ENCODE data around the gene CD27.
"Not testable (repeated sequence)": the region's sequence is repeated elsewhere in the genome, so short reads cannot be mapped to it uniquely, and the experiment has no call there.

The CD27 gene

DNA sequence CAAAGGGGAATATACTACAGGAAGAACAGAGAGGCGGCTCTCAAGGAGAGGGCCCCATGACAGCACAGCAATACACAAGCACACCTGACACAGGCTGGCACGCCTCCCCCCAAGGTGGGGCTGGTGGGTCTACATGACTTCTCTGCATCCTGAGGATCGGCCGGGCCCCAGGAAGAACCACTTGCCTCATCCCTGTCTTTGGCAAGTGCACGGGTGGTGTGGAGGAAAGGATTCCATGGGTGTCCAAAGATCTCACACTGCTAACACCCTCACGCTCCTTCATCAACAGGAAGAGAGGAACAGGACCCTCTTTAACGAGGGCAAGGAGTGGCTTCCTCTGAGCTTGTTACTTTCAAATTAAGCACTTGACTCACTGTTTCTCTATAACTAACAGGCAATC is 18.5 kb downstream of the CD27 start:
- Mint-ChIP-seq H3K4me1 (ENCODE audit: low read depth) (peaks cover 73% of the 10 kb centered on the region), H3K4me3 (peak overlapping the region; percentile 77), H3K9me3 (no peaks in the 10 kb centered on the region), H3K36me3 (ENCODE audit: low read depth) (peaks cover 86% of the 10 kb centered on the region), H3K27me3 (ENCODE audit: low read depth) (no peaks in the 10 kb centered on the region), H3K27ac (peak overlapping the region; percentile 99)

DNA sequence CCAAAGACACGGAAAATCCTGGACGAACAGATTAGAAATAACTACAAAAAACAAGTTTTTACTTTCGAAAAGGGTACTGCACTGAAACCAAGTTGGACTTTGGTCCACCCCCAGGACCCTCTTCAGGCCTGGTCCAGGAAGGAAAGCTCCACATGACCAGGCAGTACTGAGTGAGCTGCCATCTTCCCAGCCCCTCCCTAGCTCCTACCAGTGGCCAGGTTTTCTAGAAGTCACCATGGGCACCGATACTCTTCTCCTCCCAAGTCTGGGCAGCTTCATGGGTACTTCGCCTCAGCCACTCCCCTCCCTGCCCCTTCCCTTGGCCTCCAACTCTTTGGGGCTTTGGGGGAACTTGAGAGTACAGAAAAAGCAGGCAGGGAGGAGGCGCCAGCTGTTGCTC is 19.1 kb downstream of the CD27 start:
- H3K4me3 Mint-ChIP-seq = peak overlapping the region; percentile 77
- H3K36me3 Mint-ChIP-seq (ENCODE audit: low read depth) = peaks cover 86% of the 10 kb centered on the region
- H3K27ac Mint-ChIP-seq = peak overlapping the region; percentile 99
- H3K9me3 Mint-ChIP-seq = no peaks in the 10 kb centered on the region
- peaks cover 73% of the 10 kb centered on the region for H3K4me1 Mint-ChIP-seq (ENCODE audit: low read depth)
- H3K27me3 Mint-ChIP-seq (ENCODE audit: low read depth) = no peaks in the 10 kb centered on the region

DNA sequence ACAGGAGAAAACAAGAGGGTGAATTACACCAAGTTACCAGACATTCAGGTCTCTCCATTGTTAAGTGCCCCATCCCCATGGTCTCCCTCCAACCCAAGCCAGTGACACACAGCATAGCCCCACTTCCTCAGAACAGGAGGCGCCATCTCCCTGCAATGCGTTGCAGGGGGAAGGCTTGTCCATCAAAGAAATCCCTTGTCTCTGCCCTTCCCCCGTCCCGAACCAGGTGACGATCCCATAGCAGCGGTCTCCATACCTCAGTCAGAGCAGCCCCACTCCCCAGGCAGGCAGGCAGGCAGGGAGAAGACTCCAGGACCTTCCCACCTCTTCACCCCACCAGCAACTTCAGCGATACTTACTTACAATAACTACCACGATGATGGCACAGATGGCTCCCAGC is 19.8 kb downstream of the CD27 start:
- Mint-ChIP-seq H3K9me3 (no peaks in the 10 kb centered on the region), H3K4me3 (peak overlapping the region; percentile 64), H3K4me1 (ENCODE audit: low read depth) (peaks cover 76% of the 10 kb centered on the region), H3K27ac (peak overlapping the region; percentile 99), H3K27me3 (ENCODE audit: low read depth) (no peaks in the 10 kb centered on the region), H3K36me3 (ENCODE audit: low read depth) (peaks cover 86% of the 10 kb centered on the region)

DNA sequence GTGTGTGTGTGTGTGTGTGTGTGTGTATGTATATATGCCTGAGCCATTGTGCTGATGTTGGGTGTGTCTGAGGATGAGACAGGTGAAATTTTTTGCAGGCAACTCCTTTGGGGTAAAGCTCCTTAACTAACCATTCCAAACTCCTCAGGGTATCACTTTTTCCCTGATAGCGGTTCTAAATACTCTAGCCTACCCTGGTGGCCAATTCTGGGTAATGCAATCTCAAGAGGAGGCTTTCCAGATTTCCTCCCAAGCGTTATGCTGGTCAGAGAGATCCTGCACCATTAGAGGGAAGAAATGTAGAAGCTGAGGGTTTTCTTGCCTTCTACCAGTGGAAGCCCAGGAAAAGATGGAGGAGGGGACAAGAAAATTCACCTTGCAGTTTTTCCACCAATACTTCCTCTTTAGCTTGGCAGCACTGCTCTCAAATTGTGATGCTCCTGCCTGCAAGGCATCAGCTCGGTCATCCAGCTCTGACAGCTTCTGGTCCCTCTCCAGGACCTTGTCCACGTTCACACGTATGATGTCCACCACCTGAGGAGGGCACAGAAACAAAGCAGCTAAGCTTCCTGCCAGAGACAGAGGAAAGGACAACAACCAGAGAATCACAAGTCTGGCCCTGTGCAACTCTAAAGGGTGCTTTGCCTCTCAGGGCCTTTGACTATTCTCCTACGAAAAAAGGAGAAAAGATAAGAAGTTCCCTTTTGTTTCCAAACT is 20.9 kb downstream of the CD27 start:
- Mint-ChIP-seq H3K27ac (peak overlapping the region; percentile 68), H3K9me3 (no peaks in the 10 kb centered on the region), H3K36me3 (ENCODE audit: low read depth) (peaks cover 78% of the 10 kb centered on the region), H3K4me1 (ENCODE audit: low read depth) (peaks cover 79% of the 10 kb centered on the region), H3K4me3 (no peak overlapping the region), H3K27me3 (ENCODE audit: low read depth) (no peaks in the 10 kb centered on the region)

DNA sequence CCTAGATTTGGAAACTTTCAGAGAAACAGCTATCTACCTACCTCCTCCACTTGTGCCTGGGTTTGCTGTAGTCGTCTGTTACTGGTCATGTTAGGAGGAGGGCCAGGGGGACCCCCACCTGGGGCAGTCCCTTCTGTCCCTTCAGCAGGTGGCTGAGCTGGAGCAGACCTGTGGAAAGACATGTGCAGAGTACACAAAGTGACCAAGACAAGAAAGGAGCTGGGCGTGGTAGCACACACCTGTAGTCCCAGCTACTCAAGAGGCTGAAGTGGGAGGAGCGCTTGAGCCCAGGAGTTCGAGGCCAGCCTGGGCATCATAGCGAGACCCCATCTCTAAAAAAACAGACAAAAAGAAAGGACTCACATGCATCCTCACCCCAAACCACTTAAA is 21.4 kb downstream of the CD27 start:
- peaks cover 76% of the 10 kb centered on the region for H3K4me1 Mint-ChIP-seq (ENCODE audit: low read depth)
- H3K36me3 Mint-ChIP-seq (ENCODE audit: low read depth) = peaks cover 73% of the 10 kb centered on the region
- no peaks in the 10 kb centered on the region for H3K9me3 Mint-ChIP-seq
- H3K27ac Mint-ChIP-seq = peak overlapping the region; percentile 76
- no peak overlapping the region for H3K4me3 Mint-ChIP-seq
- H3K27me3 Mint-ChIP-seq (ENCODE audit: low read depth) = peaks cover 2% of the 10 kb centered on the region

DNA sequence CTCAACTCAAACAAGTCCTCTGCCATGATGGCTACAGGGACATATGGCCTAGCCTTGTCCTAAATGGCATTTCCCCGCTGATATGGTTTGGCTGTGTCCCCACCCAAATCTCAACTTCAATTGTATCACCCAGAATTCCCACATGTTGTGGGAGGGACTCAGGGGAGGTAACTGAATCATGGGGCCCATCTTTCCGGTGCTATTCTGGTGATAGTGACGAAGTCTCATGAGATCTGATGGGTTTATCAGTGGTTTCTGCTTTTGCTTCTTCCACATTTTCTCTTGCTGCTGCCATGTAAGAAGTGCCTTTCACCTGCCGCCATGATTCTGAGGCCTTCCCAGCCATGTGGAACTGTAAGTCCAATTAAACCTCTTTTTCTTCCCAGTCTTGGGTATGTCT is 22.0 kb downstream of the CD27 start:
- H3K27me3 Mint-ChIP-seq (ENCODE audit: low read depth); H3K9me3 Mint-ChIP-seq: not testable (repeated sequence)
- peaks cover 68% of the 10 kb centered on the region for H3K36me3 Mint-ChIP-seq (ENCODE audit: low read depth)
- H3K27ac Mint-ChIP-seq = peak overlapping the region; percentile 76
- H3K4me3 Mint-ChIP-seq = peak overlapping the region; percentile 59
- peaks cover 76% of the 10 kb centered on the region for H3K4me1 Mint-ChIP-seq (ENCODE audit: low read depth)

DNA sequence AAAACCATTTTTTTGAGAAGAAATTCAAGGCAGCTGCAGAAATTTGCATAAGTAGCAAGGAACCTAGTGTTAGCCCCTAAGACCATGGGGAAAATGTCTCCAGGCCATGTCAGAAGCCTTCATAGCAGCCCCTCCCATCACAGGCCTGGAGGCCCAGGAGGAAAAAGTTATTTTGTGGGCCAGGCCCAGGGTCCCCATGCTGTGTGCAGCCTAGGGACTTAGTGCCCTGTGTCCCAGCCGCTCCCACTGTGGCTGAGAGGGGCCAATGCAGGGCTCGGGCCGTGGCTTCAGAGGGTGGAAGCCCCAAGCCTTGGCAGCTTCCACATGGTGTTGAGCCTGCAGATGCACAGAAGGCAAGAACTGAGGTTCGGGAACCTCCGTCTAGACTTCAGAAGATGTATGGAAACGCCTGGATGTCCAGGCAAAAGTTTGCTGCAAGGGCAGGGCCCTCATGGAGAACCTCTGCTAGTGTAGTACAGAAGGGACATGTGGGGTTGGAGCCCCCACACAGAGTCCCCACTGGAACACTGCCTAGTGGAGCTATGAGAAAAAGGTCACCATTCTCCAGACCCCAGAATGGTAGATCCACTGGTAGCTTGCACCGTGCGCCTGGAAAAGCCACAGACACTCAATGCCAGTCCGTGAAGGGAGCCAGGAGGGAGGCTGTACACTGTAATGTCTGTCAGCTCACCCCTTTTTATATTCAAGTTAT is 23.0 kb downstream of the CD27 start:
- not testable (repeated sequence) for H3K9me3 Mint-ChIP-seq; H3K27me3 Mint-ChIP-seq (ENCODE audit: low read depth)
- peaks cover 59% of the 10 kb centered on the region for H3K36me3 Mint-ChIP-seq (ENCODE audit: low read depth)
- peak overlapping the region; percentile 11 for H3K27ac Mint-ChIP-seq
- peak overlapping the region; percentile 90 for H3K4me3 Mint-ChIP-seq
- peaks cover 72% of the 10 kb centered on the region for H3K4me1 Mint-ChIP-seq (ENCODE audit: low read depth)

DNA sequence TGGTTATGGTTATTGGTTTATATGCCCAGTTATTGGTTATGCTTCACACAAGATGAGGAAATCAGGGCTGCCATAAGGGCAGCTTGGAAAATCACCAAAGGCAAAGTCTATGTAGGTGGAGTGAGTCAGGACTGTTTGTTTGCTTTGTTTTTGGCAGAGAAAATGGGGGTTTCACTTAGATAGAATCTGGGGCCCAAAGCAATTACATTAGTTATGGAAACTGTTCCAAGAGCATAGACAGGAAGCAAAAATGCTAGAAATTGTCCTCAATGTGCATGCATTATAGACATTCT is 23.5 kb downstream of the CD27 start:
- Mint-ChIP-seq H3K36me3 (ENCODE audit: low read depth) (peaks cover 54% of the 10 kb centered on the region), H3K27ac (peak overlapping the region; percentile 88), H3K4me1 (ENCODE audit: low read depth) (peaks cover 67% of the 10 kb centered on the region), H3K27me3 (ENCODE audit: low read depth) (peaks cover 3% of the 10 kb centered on the region), H3K4me3 (peak overlapping the region; percentile 90), H3K9me3 (no peaks in the 10 kb centered on the region)

DNA sequence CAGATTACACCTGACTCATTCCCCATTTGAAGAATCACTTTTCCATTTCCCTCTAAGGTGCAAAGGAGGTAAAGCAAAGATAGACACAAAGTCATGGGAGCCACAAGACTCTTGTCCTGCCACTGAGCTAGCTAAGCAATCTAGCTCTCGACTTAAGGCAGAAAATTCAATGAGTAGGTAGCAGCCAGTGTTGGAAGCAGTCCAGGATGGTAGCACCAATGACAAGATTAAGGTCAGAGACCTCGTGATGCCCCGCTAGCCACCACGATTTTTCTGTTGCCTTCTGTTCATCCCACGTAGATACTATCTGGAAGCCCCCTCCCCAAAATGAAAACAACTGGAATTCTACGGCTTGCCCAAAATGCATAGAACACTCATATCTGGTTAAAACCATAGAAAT is 24.3 kb downstream of the CD27 start:
- peak overlapping the region; percentile 90 for H3K4me3 Mint-ChIP-seq
- peaks cover 61% of the 10 kb centered on the region for H3K4me1 Mint-ChIP-seq (ENCODE audit: low read depth)
- no peaks in the 10 kb centered on the region for H3K9me3 Mint-ChIP-seq
- H3K27me3 Mint-ChIP-seq (ENCODE audit: low read depth) = peaks cover 3% of the 10 kb centered on the region
- peaks cover 46% of the 10 kb centered on the region for H3K36me3 Mint-ChIP-seq (ENCODE audit: low read depth)
- H3K27ac Mint-ChIP-seq = peak overlapping the region; percentile 88

DNA sequence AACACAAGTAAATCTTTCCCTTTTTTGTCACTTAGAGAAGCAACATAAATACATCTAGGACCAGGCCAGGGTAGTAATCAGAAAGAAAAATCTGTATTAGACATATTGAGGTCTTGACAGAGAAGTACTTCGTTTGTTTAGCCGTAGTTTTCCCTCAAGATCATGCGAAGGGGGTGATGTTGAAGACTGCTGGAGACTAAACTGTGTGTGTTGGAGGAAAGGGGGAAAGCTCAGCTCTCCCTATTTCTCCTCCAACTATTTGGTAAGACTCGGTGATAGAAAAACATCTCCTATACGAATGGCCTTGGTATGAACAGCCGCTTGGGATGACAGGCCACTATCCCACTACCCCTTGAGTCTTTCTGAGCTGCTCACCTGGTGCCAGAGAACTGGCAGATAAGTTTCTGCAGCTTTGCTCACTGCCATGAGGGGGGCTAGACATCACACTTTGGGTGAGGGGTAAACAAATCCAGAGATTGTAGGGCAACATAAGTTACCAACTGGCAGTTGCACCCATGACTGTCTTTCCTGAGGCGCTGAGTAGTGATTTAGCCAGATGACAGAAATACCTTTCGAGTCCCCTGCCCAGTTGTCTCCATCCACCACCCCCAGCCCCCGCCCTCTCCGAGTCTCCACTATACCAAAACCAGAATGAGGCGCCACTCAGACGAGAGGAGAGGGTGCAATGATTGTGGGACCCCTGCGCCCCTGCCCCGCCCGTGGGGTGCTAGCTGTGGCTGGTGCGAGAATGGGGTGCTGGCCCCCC is 25.0 kb downstream of the CD27 start:
- Mint-ChIP-seq H3K27ac (peak overlapping the region; percentile 88), H3K4me3 (peak overlapping the region; percentile 90), H3K27me3 (ENCODE audit: low read depth) (peaks cover 3% of the 10 kb centered on the region), H3K36me3 (ENCODE audit: low read depth) (peaks cover 39% of the 10 kb centered on the region), H3K4me1 (ENCODE audit: low read depth) (peaks cover 54% of the 10 kb centered on the region), H3K9me3 (no peaks in the 10 kb centered on the region)

DNA sequence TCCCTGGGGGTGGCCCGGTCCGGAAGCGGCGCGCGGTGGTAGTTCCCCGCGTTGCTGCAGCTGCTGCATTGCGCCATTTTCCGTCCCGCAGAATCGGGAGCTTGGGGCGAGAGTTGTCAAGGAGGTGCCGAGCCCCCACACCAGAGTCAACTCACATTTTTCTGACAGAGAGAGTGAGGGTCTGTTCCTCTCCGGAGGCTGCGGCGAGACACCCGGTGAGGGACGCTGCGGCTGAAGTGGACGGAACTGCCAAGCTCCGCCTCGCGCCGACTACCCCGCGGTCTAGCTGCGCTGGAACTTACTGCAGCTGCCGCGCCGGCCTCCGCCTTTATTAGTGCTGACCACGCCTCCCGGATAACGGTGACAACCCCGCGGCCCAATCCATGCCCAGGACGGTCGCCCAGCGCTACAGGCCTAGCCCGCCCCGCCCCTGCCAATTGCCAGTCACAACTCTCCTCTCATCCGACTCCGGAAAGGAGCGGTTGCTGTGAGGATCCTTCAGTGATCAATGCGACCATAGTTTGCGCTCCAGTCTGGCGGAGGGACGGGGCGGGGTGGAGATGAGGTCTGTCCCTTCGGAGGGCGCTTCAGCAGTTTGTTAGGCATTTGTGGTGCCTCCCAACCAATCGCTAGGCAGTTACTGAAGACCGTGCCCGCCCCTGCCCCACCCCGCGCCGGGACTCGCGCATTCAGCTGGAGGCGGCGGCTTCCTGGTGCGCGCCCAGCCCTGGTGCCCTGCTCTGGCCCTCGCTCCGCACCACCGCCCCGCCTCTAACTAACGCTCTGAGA is 25.8 kb downstream of the CD27 start, which contains the start of gene VAMP1:
VAMP1 (minus strand) TSS at position 303 of the 789 bp plus-strand sequence; CDS start at position 157, 146 bp downstream.
- Mint-ChIP-seq H3K27ac (peak within 1 kb of the TSS; percentile 88), H3K9me3 (no peaks in the 10 kb centered on the region), H3K36me3 (ENCODE audit: low read depth) (peaks cover 35% of the 10 kb centered on the region), H3K27me3 (ENCODE audit: low read depth) (peaks cover 3% of the 10 kb centered on the region), H3K4me3 (peak within 1 kb of the TSS; percentile 90), H3K4me1 (ENCODE audit: low read depth) (peaks cover 50% of the 10 kb centered on the region)

DNA sequence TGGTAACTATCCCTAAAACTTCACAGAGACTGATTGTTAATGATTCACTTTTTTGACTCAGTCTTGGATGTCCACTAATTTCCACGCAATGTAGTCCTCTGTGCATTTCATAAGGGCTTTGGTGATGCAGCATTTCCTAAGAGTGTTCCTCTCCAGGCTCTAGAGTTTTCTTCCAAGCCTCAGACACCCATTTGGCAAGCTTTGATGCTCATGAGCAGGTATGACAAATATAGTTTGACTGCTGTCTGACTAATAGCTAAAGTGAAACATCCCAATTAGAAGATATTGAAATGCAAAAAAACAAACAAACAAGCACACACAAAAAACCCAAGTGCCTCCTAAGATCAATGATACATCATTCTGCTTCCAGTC is 27.2 kb downstream of the CD27 start:
- H3K4me3 Mint-ChIP-seq = no peak overlapping the region
- peaks cover 42% of the 10 kb centered on the region for H3K4me1 Mint-ChIP-seq (ENCODE audit: low read depth)

DNA sequence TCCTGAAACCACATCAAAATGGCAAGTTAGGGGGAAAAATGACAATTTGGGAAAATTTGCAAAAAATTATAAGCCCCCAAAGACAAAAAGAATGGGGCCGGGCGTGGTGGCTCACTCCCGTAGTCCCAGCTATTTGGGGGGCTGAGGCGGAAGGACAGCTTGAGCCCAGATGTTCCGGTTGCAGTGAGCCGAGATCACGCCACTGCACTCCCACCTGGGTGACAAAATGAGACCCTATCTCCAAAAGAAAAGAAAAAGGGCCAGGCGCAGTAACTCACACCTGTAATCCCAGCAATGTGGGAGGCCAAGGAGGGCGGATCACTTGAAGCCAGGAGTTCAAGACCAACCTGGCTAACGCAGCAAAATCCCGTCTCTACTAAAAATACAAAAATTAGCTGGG is 27.7 kb downstream of the CD27 start:
- Mint-ChIP-seq H3K9me3 (peaks cover 4% of the 10 kb centered on the region), H3K27me3 (ENCODE audit: low read depth) (peaks cover 6% of the 10 kb centered on the region), H3K27ac (no peak overlapping the region), H3K4me1 (ENCODE audit: low read depth) (peaks cover 37% of the 10 kb centered on the region), H3K4me3 (no peak overlapping the region), H3K36me3 (ENCODE audit: low read depth) (peaks cover 20% of the 10 kb centered on the region)

More for the DNA sequence above, 27.2 kb downstream of the CD27 start:
- Mint-ChIP-seq H3K27ac (peak overlapping the region; percentile 22), H3K9me3 (peaks cover 4% of the 10 kb centered on the region), H3K27me3 (ENCODE audit: low read depth) (peaks cover 6% of the 10 kb centered on the region), H3K36me3 (ENCODE audit: low read depth) (peaks cover 24% of the 10 kb centered on the region)

DNA sequence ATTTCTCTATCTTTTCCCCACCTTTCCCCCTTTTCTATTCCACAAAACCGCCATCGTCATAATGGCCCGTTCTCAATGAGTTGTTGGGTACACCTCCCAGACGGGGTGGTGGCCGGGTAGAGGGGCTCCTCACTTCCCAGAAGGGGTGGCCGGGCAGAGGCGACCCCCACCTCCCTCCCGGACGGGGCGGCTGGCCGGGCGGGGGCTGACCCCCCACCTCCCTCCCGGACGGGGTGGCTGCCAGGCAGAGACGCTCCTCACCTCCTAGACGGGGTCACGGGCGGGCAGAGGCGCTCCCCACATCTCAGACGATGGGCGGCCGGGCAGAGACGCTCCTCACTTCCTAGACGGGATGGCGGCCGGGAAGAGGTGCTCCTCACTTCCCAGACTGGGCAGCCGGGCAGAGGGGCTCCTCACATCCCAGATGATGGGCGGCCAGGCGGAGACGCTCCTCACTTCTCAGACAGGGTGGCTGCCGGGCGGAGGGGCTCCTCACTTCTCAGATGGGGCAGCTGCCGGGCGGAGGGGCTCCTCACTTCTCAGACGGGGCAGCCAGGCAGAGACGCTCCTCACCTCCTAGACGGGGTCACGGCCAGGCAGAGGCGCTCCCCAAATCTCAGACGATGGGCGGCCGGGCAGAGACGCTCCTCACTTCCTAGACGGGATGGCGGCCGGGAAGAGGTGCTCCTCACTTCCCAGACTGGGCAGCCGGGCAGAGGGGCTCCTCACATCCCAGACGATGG is 30.6 kb downstream of the CD27 start:
- not testable (repeated sequence) for H3K9me3 Mint-ChIP-seq; H3K4me3 Mint-ChIP-seq; H3K36me3 Mint-ChIP-seq (ENCODE audit: low read depth); H3K27ac Mint-ChIP-seq
- peaks cover 17% of the 10 kb centered on the region for H3K4me1 Mint-ChIP-seq (ENCODE audit: low read depth)
- H3K27me3 Mint-ChIP-seq (ENCODE audit: low read depth) = peaks cover 16% of the 10 kb centered on the region

Measured in T-helper 1 cell treated with Interleukin-12 subunit alpha and Interleukin-12 subunit beta and Interleukin-4 antibody, amounts not matched to agents 30 μg/mL and 1 μg/mL, for 36 hours (primary cell).